Heart right ventricle (tissue), 16 donors: Measurements from ENCODE around the gene SCN5A. TPM values are rescaled to one million over a fixed set of nuclear protein-coding genes. Genes with fewer than 3 reads are reported as not detected.

Experiments
- ATAC-seq, 8 donors: fragments of 200-7000 bp; cut with Tn5 transposase; one replicate each; pipeline ENCODE4 v1.9.1; 2020; ENCODE audit warnings: mild to moderate bottlenecking in 8 of 8, moderate library complexity in 8 of 8, moderate number of reproducible peaks in 1 of 8
- DNase-seq, 2 donors: peaks; one replicate each; pipeline ENCODE4 v3.0.0-alpha.2; 2020
- H3K27ac ChIP-seq, 10 donors: fragments of 200-600 bp; sonication (generic) in 2 of 10; one replicate each; pipeline versions ENCODE4 v1.5.0 to v1.8.0; 2020 to 2022; ENCODE audit warnings: mild to moderate bottlenecking in 3 of 10
- H3K27me3 ChIP-seq, 7 donors: fragments of 200-600 bp; one replicate each; pipeline ENCODE4 v1.8.0; 2021 to 2022; ENCODE audit warnings: mild to moderate bottlenecking in 2 of 7
- H3K36me3 ChIP-seq, 9 donors: fragments of 200-600 bp; sonication (generic) in 1 of 9; one replicate each; pipeline versions ENCODE4 v1.5.0 to v1.8.0; 2020 to 2022; ENCODE audit warnings: mild to moderate bottlenecking in 2 of 9
- H3K4me1 ChIP-seq, 9 donors: fragments of 200-600 bp; sonication (generic) in 1 of 9; one replicate each; pipeline versions ENCODE4 v1.5.0 to v1.8.0; 2020 to 2022; ENCODE audit warnings: mild to moderate bottlenecking in 4 of 9
- H3K4me3 ChIP-seq, 10 donors: fragments of 200-600 bp; sonication (generic) in 2 of 10; one replicate each; pipeline versions ENCODE4 v1.5.0 to v1.8.0; 2020 to 2022; ENCODE audit warnings: mild to moderate bottlenecking in 7 of 10, moderate library complexity in 2 of 10
- H3K9me3 ChIP-seq, 11 donors: fragments of 200-600 bp in 10 of 11; sonication (generic) in 2 of 11; one replicate each; pipeline versions ENCODE4 v1.5.0 to v1.8.0; 2013 to 2022; ENCODE audit warnings: mild to moderate bottlenecking in 2 of 11, control low read depth in 1 of 11, moderate library complexity in 1 of 11
- WGBS, 2 donors: extraction: QIAGEN DNeasy Blood & Tissue Kit; methylation state at CpG; one replicate each; pipeline ENCODE4 v1.1.7; 2013; ENCODE audit warnings: inconsistent platforms in 1 of 2; 5-methylcytosine and 5-hydroxymethylcytosine counted together
- intact Hi-C, 10 donors: fragments of 100-400 bp; cut with DNase I; formaldehyde crosslinking; loops; one replicate each; pipeline versions ENCODE4 v1.11.1 to v1.14.2; 2022
- polyA plus RNA-seq, 2 donors: library from polyadenylated mRNA; stranded (reverse); fragments of 200-250 nt; gene quantifications; one replicate each; pipeline ENCODE4 v1.2.3, GENCODE V29; 2013
- total RNA-seq, 10 donors: library from RNA; stranded (reverse); fragmentation: NEBNext Ultra II Directional in 3 of 10; extraction: Animal tissue kit (Norgen Biotek cat#: 25700) in 3 of 10; gene quantifications; one replicate each; pipeline versions ENCODE4 v1.2.1 to v1.2.4, GENCODE V29; 2021 to 2023
- TF ChIP-seq, protein P1 (sequence below), 9 donors: fragments of 200-600 bp; sonication (generic) in 2 of 9; IDR thresholded peaks; one replicate each; pipeline versions ENCODE4 v1.5.0 to v1.8.0; 2021 to 2022; ENCODE audit warnings: antibody characterized with exemption in 9 of 9, mild to moderate bottlenecking in 5 of 9, moderate library complexity in 1 of 9
- donor health status: Arrhythmogenic right ventricular cardiomyopathy.
- donor health status: ischemic (EF 13 %, LVEDD 7.1; RV severe dilation, severe dysfunction).
- donor health status: healthy with polysubstance abuse.
- donor health status: DM: no; HTN: yes; CAD: no.
- donor health status: DM: no; HTN: no; CAD: no.
- donor health status: ischemic (EF 25% LVEDD 6.9; RV normal size, moderate dysfunction).
- donor health status: ischemic (EF 25% LVEDD 5.7; RV mildly dilated, moderate dysfunction).
- donor health status: healthy.
- donor health status: DM: yes; HTN: yes; CAD: no.
- donor health status: Ischemic cardiomyopathy.
- donor health status: ischemic (EF 35%, LVEDD 5.7; RV mildly dilated, moderate dysfunction).
- donor health status: nonischemic (EF 11% LVEDD 7.7; RV severe dilation, severe dysfunction).
- donor health status: DM: yes; HTN: yes; CAD: no.
- donor health status: PGD.
- donor health status: ischemic (EF 29% LVEDD 5.4; RV normal size, mild dysfunction).
- donor health status: nonischemic (EF 23%, LVEDD 6.1; RV moderate dilation, normal function).

Gene SCN5A
- total and polyA plus RNA-seq, 12 donors: 29.9 to 254 (median 177) TPM

- WGBS, 2 donors: 34 to 37% methylated on average over 9 of the region's 9 CpGs
- Histone ChIP-seq H3K4me1 (peaks cover 20 to 91% (median 59%) of the 10 kb centered on the region in 9 donors), H3K9me3 (no peaks in the 10 kb centered on the region), H3K4me3 (no peak overlapping the region), H3K36me3 (no peaks in the 10 kb centered on the region), H3K27me3 (no peaks in the 10 kb centered on the region), H3K27ac (peak overlapping the region in 9 of 10 donors; percentile 46 to 98 (median 81))
- ATAC-seq (peak in 7 of 8 donors; percentile 17 to 61 (median 55)), DNase-seq (peak; percentile 57)
- intact Hi-C loops: loop anchor here in 4 of 10 donors (2.0 to 5.0 kb wide), 3 partner anchors 35 to 40 kb away; no protein-coding TSS in a partner anchor
- TF ChIP-seq, protein P1, sequence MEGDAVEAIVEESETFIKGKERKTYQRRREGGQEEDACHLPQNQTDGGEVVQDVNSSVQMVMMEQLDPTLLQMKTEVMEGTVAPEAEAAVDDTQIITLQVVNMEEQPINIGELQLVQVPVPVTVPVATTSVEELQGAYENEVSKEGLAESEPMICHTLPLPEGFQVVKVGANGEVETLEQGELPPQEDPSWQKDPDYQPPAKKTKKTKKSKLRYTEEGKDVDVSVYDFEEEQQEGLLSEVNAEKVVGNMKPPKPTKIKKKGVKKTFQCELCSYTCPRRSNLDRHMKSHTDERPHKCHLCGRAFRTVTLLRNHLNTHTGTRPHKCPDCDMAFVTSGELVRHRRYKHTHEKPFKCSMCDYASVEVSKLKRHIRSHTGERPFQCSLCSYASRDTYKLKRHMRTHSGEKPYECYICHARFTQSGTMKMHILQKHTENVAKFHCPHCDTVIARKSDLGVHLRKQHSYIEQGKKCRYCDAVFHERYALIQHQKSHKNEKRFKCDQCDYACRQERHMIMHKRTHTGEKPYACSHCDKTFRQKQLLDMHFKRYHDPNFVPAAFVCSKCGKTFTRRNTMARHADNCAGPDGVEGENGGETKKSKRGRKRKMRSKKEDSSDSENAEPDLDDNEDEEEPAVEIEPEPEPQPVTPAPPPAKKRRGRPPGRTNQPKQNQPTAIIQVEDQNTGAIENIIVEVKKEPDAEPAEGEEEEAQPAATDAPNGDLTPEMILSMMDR (IDR thresholded peaks at IDR 0.05): no peak
Measured at GRCh38 chr3:38541806-38542205, 107.7 kb downstream of the SCN5A start.

DNA sequence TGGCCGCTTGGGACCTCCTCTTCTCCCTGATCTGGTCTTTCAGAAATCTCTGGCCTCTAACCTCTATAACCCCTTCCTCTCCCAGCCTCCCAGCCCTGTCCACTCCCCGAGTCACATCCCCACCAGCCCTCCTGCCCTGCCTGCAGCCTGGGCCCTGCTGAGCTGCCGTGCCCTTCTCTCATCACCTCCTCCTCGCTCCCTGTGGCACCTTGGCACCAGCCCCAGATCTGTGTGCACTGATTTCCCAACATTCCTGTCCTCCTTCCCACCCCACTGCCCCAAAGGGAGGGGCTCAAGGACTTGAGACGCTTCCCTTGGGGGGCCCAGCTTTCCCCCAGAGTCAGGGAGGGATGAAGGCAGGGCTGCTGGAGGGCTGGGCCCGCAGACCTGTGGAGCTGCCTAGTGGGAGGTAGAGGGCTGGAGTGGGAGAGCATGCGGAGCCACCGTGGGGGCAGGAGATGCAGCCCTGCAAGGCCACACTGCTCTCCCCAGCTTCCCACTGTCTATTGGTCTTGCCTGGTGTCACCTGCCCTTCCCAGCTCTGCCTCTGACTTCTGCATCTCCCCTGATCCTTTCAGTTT lies 110.6 kb downstream of the SCN5A start:
- TF ChIP-seq, protein P1 (IDR thresholded peaks at IDR 0.05): no peak
- Histone ChIP-seq H3K27ac (peak overlapping the region in 9 of 10 donors; percentile 18 to 98 (median 71)), H3K27me3 (no peaks in the 10 kb centered on the region), H3K4me3 (no peak overlapping the region), H3K9me3 (peaks cover 0 to 9% (median 0%) of the 10 kb centered on the region in 11 donors), H3K36me3 (peaks cover 0 to 13% (median 0%) of the 10 kb centered on the region in 9 donors), H3K4me1 (peaks cover 20 to 79% (median 54%) of the 10 kb centered on the region in 9 donors)
- WGBS, 2 donors: 35 to 67% methylated on average over 8 of the region's 8 CpGs
- DNase-seq: peak; percentile 52 to 66
- peak in 7 of 8 donors; percentile 11 to 42 (median 19) for ATAC-seq
- intact Hi-C loops: no loop called here

DNA sequence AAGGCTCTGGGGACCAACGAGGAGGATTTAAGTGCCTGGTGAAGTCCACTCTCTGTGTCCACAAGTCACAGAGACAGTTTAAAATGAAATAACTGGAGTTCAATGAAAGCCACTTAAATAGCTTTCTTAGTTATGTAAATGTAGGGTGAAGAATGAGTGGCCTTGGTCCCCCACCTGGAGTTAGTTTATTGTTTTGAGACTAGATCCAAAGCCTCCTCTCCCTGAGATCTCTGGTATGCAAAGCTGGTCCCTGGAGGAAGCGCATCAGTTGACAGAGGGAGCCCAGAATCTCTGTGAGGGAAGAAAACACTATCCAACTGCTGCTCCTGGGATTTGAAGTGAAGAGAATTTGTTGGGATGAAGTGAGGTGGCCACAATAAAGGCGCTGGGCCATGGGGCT lies 112.8 kb downstream of the SCN5A start:
- intact Hi-C loops: no loop called here
- 72 to 76% methylated on average over 3 of the region's 3 CpGs for WGBS, 2 donors
- ATAC-seq (no peak), DNase-seq (no peak)
- H3K27me3 ChIP-seq: no peaks in the 10 kb centered on the region
- H3K27ac ChIP-seq: peak overlapping the region in 8 of 10 donors; percentile 3 to 98 (median 70)
- no peak overlapping the region for H3K4me3 ChIP-seq
- peaks cover 0 to 9% (median 0%) of the 10 kb centered on the region in 11 donors for H3K9me3 ChIP-seq
- peaks cover 4 to 69% (median 44%) of the 10 kb centered on the region in 9 donors for H3K4me1 ChIP-seq
- TF ChIP-seq, protein P1 (IDR thresholded peaks at IDR 0.05): no peak
- peaks cover 0 to 13% (median 0%) of the 10 kb centered on the region in 9 donors for H3K36me3 ChIP-seq

GRCh38 chr3:38534604-38535003 lies 114.9 kb downstream of the SCN5A start:
- 95 to 98% methylated on average over 7 of the region's 7 CpGs for WGBS, 2 donors
- Histone ChIP-seq H3K36me3 (peaks cover 0 to 13% (median 0%) of the 10 kb centered on the region in 9 donors), H3K27ac (peak overlapping the region in 4 of 10 donors; percentile 73 to 98 (median 81)), H3K4me1 (peaks cover 0 to 64% (median 44%) of the 10 kb centered on the region in 9 donors), H3K9me3 (peaks cover 0 to 9% (median 0%) of the 10 kb centered on the region in 11 donors), H3K27me3 (no peaks in the 10 kb centered on the region), H3K4me3 (no peak overlapping the region)
- DNase-seq (no peak), ATAC-seq (no peak)
- intact Hi-C loops: loop anchor here in 1 of 10 donors (5.0 kb wide), 1 partner anchor 48 kb away; no protein-coding TSS in a partner anchor
- TF ChIP-seq, protein P1 (IDR thresholded peaks at IDR 0.05): no peak
